ENCODE measurements around the gene RABL6. TPM values are rescaled to one million over a fixed set of nuclear protein-coding genes. Genes with fewer than 3 reads are reported as not detected.
"Not testable (repeated sequence)": the region's sequence is repeated elsewhere in the genome, so short reads cannot be mapped to it uniquely, and the experiment has no call there.

The RABL6 gene
- total RNA-seq, 1 donor from 2014 or later: 66.4 TPM

DNA sequence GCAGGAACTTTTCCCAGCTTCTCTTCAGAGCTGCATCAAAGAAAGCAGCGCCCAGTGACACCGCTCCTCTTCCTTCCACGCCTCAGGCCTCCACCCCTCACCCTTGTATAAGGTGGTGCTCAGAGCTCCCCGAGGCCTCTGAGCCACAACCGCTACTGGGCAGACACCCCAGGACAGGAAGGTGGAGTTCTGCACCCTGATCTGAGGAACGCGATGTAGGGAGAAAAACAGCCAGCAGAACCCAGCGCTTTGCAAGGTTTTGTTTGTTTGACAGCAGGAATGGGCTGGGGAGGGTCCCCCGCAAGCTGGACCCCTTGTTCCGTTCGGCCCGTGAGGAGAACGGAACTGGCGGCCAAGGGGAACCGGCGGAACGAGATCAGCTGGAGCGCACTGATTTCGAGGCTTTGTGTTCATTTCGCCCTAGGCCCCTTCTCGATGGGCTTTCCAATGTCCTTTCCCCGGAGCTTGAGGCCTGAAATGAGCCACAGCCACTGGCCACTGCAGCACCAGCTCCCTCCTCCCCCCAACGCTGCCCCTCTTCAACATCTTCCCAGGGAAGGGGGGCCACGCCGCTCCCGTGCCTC is 54.2 kb downstream of the RABL6 start:
- no peak for DNase-seq (ENCODE audit: low spot score)

GRCh38 chr9:136862849-136863622 is 55.3 kb downstream of the RABL6 start:
- DNase-seq (ENCODE audit: low spot score): peak; percentile 71
- intact Hi-C loops (cut with DNase I): no loop called here

More for the DNA sequence above, 54.2 kb downstream of the RABL6 start:
- intact Hi-C loops (cut with DNase I): no loop called here

DNA sequence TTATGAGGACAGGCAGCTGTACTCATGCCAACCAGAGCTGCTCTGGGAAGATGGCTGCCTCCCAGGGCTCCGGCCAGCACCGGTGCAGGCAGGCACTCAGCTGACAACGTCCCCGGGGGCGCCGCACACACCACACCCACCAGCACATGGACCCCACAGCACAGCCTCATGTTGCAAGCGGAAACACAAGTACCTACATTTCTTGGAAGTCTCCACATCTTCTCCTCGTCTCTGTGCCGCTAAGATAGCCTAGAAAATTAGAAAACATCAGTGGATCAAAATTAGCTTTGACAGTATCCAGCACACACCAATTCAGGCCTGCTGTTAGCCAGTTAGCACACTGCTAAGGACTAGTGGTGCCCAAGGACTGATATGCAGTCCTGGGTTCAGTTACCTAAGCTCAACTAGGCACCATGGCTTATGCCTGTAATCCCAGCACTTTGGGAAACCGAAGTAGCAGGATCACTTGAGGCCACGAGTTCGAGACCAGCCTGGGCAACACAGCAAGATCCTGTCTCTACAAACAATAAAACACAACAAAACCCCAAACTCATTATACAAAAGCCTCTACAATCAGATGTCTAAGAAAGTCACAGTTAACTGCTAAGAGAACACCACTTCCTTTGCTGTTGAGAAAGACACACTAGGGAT is 56.0 kb downstream of the RABL6 start:
- DNase-seq (ENCODE audit: low spot score): no peak
- intact Hi-C loops (cut with DNase I): no loop called here

GRCh38 chr9:136865041-136865767 is 57.5 kb downstream of the RABL6 start:
- intact Hi-C loops (cut with DNase I): no loop called here
- no peak for DNase-seq (ENCODE audit: low spot score)

- DNase-seq (ENCODE audit: low spot score): no peak
- intact Hi-C loops (cut with DNase I): no loop called here
Observed at GRCh38 chr9:136865768-136866103, 58.0 kb downstream of the RABL6 start.

GRCh38 chr9:136866898-136867421 is 59.2 kb downstream of the RABL6 start:
- intact Hi-C loops (cut with DNase I); DNase-seq (ENCODE audit: low spot score): not testable (repeated sequence)

DNA sequence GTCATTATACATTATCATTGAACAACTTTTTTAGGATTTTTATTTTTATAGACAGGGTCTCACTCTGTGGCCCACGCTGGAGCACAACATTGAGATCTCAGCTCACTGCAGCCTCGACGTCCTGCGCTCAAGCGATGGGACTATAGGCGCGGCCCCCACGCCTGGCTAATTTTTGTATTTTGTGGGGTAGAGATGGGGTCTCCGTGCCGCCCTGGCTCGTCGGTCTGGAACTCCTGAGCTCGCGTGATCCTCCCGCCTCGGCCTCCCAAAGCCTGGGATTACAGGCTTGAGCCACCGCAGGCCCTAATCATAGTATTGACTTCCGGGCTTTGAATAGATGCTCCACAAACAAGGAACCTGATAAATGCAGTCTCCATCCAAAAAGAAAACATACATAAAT is 59.7 kb downstream of the RABL6 start:
- intact Hi-C loops (cut with DNase I): no loop called here
- no peak for DNase-seq (ENCODE audit: low spot score)

- DNase-seq (ENCODE audit: low spot score): no peak
- intact Hi-C loops (cut with DNase I): no loop called here
Observed at GRCh38 chr9:136867917-136868316, 60.2 kb downstream of the RABL6 start.

DNA sequence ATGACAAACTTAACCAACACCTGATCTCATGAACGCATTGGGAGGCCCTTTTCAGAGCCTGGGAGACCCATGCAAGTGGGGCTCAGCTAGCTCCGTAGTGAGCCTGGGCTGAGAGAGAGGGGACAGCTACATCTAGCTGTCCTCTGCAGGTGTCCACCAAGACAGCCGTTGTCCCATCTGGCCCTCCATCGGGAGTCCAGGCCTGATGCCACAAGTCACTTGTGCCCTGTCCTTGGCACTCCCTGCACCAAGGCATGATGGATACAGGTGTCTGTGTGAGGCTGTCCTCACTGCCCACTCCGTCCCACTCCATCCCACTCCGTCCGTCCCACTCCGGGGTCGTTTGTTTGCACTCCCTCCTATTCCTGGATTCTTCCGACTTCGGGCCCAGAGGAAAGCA is 60.9 kb downstream of the RABL6 start:
- no peak for DNase-seq (ENCODE audit: low spot score)
- intact Hi-C loops (cut with DNase I): no loop called here

GRCh38 chr9:136869611-136870010 is 61.9 kb downstream of the RABL6 start:
- intact Hi-C loops (cut with DNase I): not testable (repeated sequence)

GRCh38 chr9:136875155-136875554 is 67.4 kb downstream of the RABL6 start:
- intact Hi-C loops (cut with DNase I): no loop called here
- no peak for DNase-seq (ENCODE audit: low spot score)

More at GRCh38 chr9:136869611-136870010, 61.9 kb downstream of the RABL6 start:
- not testable (repeated sequence) for DNase-seq (ENCODE audit: low spot score)

DNA sequence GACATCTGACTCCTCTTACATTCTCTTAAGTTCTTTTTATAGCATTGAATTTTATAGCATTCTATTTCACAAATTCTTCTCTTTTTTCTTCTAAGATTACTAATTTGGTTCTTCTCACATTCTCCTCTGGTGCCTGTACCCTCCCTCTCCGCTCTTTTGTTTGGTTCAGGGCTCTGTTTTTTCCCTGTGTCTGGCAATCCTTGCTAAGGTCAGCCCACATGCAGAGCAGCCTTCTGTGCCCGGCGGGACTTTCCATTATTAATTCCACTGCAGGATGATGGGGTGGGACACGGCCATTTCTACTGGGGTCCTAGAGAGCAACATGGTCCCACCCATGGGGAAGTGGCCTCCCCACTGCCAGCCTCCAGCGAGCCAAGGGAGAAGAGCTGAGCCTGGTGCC is 68.7 kb downstream of the RABL6 start:
- intact Hi-C loops (cut with DNase I): no loop called here
- DNase-seq (ENCODE audit: low spot score): no peak

- DNase-seq (ENCODE audit: low spot score): no peak
- intact Hi-C loops (cut with DNase I): no loop called here
Observed at GRCh38 chr9:136880651-136881050, 72.9 kb downstream of the RABL6 start.

- DNase-seq (ENCODE audit: low spot score): no peak
- intact Hi-C loops (cut with DNase I): no loop called here
Observed at GRCh38 chr9:136881691-136882108, 74.0 kb downstream of the RABL6 start.

- intact Hi-C loops (cut with DNase I): no loop called here
- no peak for DNase-seq (ENCODE audit: low spot score)
Observed at GRCh38 chr9:136882109-136882946, 74.6 kb downstream of the RABL6 start.

DNA sequence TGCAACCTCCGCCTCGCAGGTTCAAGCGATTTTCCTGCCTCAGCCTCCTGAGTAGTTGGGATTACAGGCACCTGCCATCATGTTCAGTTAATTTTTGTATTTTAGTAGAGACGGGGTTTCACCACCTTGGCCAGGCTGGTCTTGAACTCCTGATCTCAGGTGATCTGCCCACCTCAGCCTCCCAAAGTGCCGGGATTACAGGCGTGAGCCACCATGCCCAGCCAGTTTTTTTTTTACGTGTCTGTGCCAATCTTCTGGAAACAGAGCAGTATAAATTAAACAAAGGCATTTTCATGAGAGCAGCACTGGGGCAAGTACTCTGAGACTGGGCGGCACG is 75.2 kb downstream of the RABL6 start:
- intact Hi-C loops (cut with DNase I); DNase-seq (ENCODE audit: low spot score): not testable (repeated sequence)

GRCh38 chr9:136883670-136884069 is 75.9 kb downstream of the RABL6 start:
- DNase-seq (ENCODE audit: low spot score); intact Hi-C loops (cut with DNase I): not testable (repeated sequence)

- peak; percentile 99 for DNase-seq (ENCODE audit: low spot score)
- intact Hi-C loops (cut with DNase I): loop anchor here (2.0 to 5.0 kb wide), 2 partner anchors 39 to 56 kb away; partner anchors contain the start of gene FBXW5
Observed at GRCh38 chr9:136885950-136886578, 78.3 kb downstream of the RABL6 start, which contains the start of gene TRAF2. Gene TRAF2 (plus strand): TSS chr9:136886516. CDS start chr9:136898741, 12,225 bp downstream.
